ENCODE results near the gene CMSS1.
"Not testable (repeated sequence)": the region's sequence is repeated elsewhere in the genome, so short reads cannot be mapped to it uniquely, and the experiment has no call there.

CMSS1 gene

DNA sequence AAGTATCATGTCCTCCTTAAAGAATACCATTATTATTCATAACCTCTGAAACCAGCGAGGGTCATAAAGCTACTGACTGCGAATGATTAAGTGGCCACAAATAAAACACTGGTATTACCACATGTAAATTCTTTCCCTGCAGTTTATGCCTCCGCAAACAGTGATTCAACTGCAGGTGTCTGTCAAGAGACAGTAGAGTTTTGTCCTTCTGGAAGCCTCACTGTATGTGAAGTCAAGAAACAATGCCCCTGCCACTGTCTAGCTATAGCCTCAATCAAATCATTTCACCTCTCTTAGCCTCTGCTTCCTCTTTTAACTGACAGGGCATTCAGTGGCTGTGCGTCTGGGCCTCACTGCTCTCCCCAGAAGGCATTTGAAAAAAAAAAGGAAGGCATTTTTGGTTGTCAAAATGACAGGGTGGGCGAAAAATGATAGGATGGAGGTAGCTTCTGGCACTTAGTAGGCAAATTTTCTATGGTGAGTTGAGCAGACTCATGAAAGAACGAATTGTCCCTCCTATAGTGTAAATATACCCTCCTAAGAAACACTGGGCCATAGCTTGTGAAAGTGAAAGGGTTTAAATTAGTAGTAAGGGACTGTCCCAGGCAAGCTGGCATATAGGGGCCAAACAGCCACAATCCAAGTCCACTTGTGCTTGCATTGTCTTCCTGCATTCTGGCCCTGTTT is 229.9 kb downstream of the CMSS1 start:
- TF ChIP-seq EZH2 (optimal IDR thresholded peaks at IDR 0.05; ENCODE audit: low read depth, low read length) (no peak), EZH2phosphoT487 (IDR thresholded peaks at IDR 0.05; ENCODE audit: low read length) (no peak)
- TF ChIP-seq, protein P1, sequence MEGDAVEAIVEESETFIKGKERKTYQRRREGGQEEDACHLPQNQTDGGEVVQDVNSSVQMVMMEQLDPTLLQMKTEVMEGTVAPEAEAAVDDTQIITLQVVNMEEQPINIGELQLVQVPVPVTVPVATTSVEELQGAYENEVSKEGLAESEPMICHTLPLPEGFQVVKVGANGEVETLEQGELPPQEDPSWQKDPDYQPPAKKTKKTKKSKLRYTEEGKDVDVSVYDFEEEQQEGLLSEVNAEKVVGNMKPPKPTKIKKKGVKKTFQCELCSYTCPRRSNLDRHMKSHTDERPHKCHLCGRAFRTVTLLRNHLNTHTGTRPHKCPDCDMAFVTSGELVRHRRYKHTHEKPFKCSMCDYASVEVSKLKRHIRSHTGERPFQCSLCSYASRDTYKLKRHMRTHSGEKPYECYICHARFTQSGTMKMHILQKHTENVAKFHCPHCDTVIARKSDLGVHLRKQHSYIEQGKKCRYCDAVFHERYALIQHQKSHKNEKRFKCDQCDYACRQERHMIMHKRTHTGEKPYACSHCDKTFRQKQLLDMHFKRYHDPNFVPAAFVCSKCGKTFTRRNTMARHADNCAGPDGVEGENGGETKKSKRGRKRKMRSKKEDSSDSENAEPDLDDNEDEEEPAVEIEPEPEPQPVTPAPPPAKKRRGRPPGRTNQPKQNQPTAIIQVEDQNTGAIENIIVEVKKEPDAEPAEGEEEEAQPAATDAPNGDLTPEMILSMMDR (IDR thresholded peaks at IDR 0.05; ENCODE audit: low read length) = peak; percentile 4; the same call in 1 of the 2 replicates
- Histone ChIP-seq H3K9ac (ENCODE audit: low read length) (no peak overlapping the region), H3F3A (ENCODE audit: insufficient read depth, low read length) (peaks cover 12% of the 10 kb centered on the region; the same call in 1 of the 2 replicates), H3K27me3 (replicated peaks; ENCODE audit: insufficient read depth, low read length) (peaks cover 3% of the 10 kb centered on the region; the same call in 1 of the 2 replicates), H3K27ac (ENCODE audit: low read length) (peak overlapping the region; percentile 66; the same call in 1 of the 2 replicates), H3K4me2 (ENCODE audit: low read depth, low read length) (peak overlapping the region; percentile 89), H3K9me2 (replicated peaks; ENCODE audit: insufficient read depth, low read length) (no peaks in the 10 kb centered on the region), H3K4me1 (ENCODE audit: low read length) (peaks cover 36% of the 10 kb centered on the region), H2AFZ (ENCODE audit: low read length) (no peak overlapping the region), H3K79me2 (ENCODE audit: low read length) (no peaks in the 10 kb centered on the region), H3K36me3 (replicated peaks; ENCODE audit: insufficient read depth, low read length) (no peaks in the 10 kb centered on the region), H4K20me1 (ENCODE audit: insufficient read depth, low read length) (no peaks in the 10 kb centered on the region), H3K9me3 (replicated peaks; ENCODE audit: insufficient read depth, low read length) (no peaks in the 10 kb centered on the region), H3K4me3 (ENCODE audit: low read length) (peak overlapping the region; percentile 42)
- DNase-seq = peak; percentile 77

DNA sequence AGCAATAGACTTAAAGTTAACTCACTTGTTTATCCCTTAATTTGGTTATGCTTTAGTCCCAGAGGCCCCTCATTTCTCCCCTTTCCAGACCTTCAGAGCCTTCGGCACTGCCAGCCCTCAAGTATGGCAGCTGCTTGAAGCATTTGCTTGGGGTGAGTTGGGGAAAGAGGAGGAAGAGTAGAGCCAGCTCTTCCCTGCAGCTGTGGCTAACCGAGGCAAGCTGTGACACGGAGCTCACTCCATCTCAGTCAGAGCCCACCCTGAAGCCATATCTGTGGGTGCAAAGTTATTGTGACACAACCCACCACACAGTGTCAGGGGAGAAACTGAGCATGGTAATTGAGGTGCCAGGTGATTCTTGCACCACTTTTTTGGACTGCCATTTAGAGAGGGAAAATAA is 230.6 kb downstream of the CMSS1 start:
- Histone ChIP-seq H3K79me2 (ENCODE audit: low read length) (no peaks in the 10 kb centered on the region), H3K4me2 (ENCODE audit: low read depth, low read length) (peak overlapping the region; percentile 89), H3K4me3 (ENCODE audit: low read length) (peak overlapping the region; percentile 42; the same call in 1 of the 2 replicates), H4K20me1 (ENCODE audit: insufficient read depth, low read length) (no peaks in the 10 kb centered on the region), H3K36me3 (replicated peaks; ENCODE audit: insufficient read depth, low read length) (no peaks in the 10 kb centered on the region), H3K9me3 (replicated peaks; ENCODE audit: insufficient read depth, low read length) (no peaks in the 10 kb centered on the region), H3F3A (ENCODE audit: insufficient read depth, low read length) (peaks cover 12% of the 10 kb centered on the region; the same call in 1 of the 2 replicates), H2AFZ (ENCODE audit: low read length) (no peak overlapping the region), H3K9ac (ENCODE audit: low read length) (no peak overlapping the region), H3K27ac (ENCODE audit: low read length) (peak overlapping the region; percentile 66; the same call in 1 of the 2 replicates), H3K9me2 (replicated peaks; ENCODE audit: insufficient read depth, low read length) (no peaks in the 10 kb centered on the region), H3K4me1 (ENCODE audit: low read length) (peaks cover 36% of the 10 kb centered on the region), H3K27me3 (replicated peaks; ENCODE audit: insufficient read depth, low read length) (peaks cover 3% of the 10 kb centered on the region; the same call in 1 of the 2 replicates)
- no peak for DNase-seq
- TF ChIP-seq EZH2phosphoT487 (IDR thresholded peaks at IDR 0.05; ENCODE audit: low read length) (no peak), EZH2 (optimal IDR thresholded peaks at IDR 0.05; ENCODE audit: low read depth, low read length) (no peak)
- TF ChIP-seq, protein P1 (IDR thresholded peaks at IDR 0.05; ENCODE audit: low read length) = no peak

DNA sequence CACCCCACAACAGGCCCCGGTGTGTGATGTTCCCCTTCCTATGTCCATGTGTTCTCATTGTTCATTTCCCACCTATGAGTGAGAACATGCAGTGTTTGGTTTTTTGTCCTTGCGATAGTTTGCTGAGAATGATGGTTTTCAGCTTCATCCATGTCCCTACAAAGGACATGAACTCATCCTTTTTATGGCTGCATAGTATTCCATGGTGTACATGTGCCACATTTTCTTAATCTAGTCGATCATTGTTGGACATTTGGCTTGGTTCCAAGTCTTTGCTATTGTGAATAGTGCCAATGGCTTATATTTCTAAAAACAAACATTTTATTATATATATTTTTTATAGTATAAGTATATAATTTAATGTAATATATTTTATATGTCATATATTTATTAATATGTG is 233.9 kb downstream of the CMSS1 start:
- H3K9ac ChIP-seq (ENCODE audit: low read length); H3K4me3 ChIP-seq (ENCODE audit: low read length); H3K79me2 ChIP-seq (ENCODE audit: low read length); DNase-seq; H3K9me3 ChIP-seq (replicated peaks; ENCODE audit: insufficient read depth, low read length); H3K36me3 ChIP-seq (replicated peaks; ENCODE audit: insufficient read depth, low read length); H3K27me3 ChIP-seq (replicated peaks; ENCODE audit: insufficient read depth, low read length); H3K9me2 ChIP-seq (replicated peaks; ENCODE audit: insufficient read depth, low read length); H4K20me1 ChIP-seq (ENCODE audit: insufficient read depth, low read length); H2AFZ ChIP-seq (ENCODE audit: low read length); H3K4me2 ChIP-seq (ENCODE audit: low read depth, low read length); H3K27ac ChIP-seq (ENCODE audit: low read length): not testable (repeated sequence)
- Histone ChIP-seq H3K4me1 (ENCODE audit: low read length) (peaks cover 21% of the 10 kb centered on the region), H3F3A (ENCODE audit: insufficient read depth, low read length) (peaks cover 12% of the 10 kb centered on the region; the same call in 1 of the 2 replicates)

Measured in MM.1S (cell line).